IPS-20b (cell line): Measurements from ENCODE around the gene RERG.
"Not testable (repeated sequence)": the region's sequence is repeated elsewhere in the genome, so short reads cannot be mapped to it uniquely, and the experiment has no call there.

Source experiments
- H3K27ac ChIP-seq: one replicate; pipeline ENCODE4 v1.5.1; 2013; ENCODE audit warnings: low read length
- H3K27me3 ChIP-seq: 2 replicates; pipeline ENCODE4 v1.6.1; 2013; ENCODE audit warnings: mild to moderate bottlenecking, low read length, inconsistent platforms; ENCODE audit not compliant: insufficient read depth
- H3K36me3 ChIP-seq: 2 replicates; pipeline ENCODE4 v1.6.1; 2013; ENCODE audit warnings: low read depth, mild to moderate bottlenecking, inconsistent platforms, low read length, moderate library complexity; ENCODE audit not compliant: insufficient read depth
- H3K4me1 ChIP-seq: 2 replicates; pipeline ENCODE4 v1.6.1; 2013; ENCODE audit warnings: mild to moderate bottlenecking, control low read depth, inconsistent platforms, low read length, moderate library complexity; ENCODE audit not compliant: insufficient read depth
- H3K4me3 ChIP-seq: 2 replicates; pipeline ENCODE4 v1.5.1; 2013; ENCODE audit warnings: mild to moderate bottlenecking, low read length, inconsistent platforms
- H3K9ac ChIP-seq: 2 replicates; pipeline ENCODE4 v1.6.1; 2013; ENCODE audit warnings: low read depth, mild to moderate bottlenecking, inconsistent platforms, low read length, moderate library complexity
- H3K9me3 ChIP-seq: 2 replicates; pipeline ENCODE4 v1.6.1; 2013; ENCODE audit warnings: mild to moderate bottlenecking, low read depth, low read length, inconsistent platforms; ENCODE audit not compliant: insufficient read depth

The RERG gene

GRCh38 chr12:15234508-15234907 is 13.3 kb upstream of the RERG start:
- Histone ChIP-seq H3K9me3 (no peaks in the 10 kb centered on the region), H3K9ac (no peak overlapping the region), H3K4me1 (no peaks in the 10 kb centered on the region), H3K4me3 (no peak overlapping the region), H3K27me3 (no peaks in the 10 kb centered on the region), H3K36me3 (no peaks in the 10 kb centered on the region), H3K27ac (no peak overlapping the region)

GRCh38 chr12:15234011-15234410 is 12.8 kb upstream of the RERG start:
- no peak overlapping the region for H3K27ac ChIP-seq
- H3K4me3 ChIP-seq: no peak overlapping the region
- H3K36me3 ChIP-seq: no peaks in the 10 kb centered on the region
- no peaks in the 10 kb centered on the region for H3K4me1 ChIP-seq
- no peak overlapping the region for H3K9ac ChIP-seq
- no peaks in the 10 kb centered on the region for H3K9me3 ChIP-seq
- no peaks in the 10 kb centered on the region for H3K27me3 ChIP-seq

- Histone ChIP-seq H3K36me3 (no peaks in the 10 kb centered on the region), H3K9ac (no peak overlapping the region), H3K27me3 (no peaks in the 10 kb centered on the region), H3K9me3 (no peaks in the 10 kb centered on the region), H3K4me3 (no peak overlapping the region), H3K4me1 (no peaks in the 10 kb centered on the region), H3K27ac (no peak overlapping the region)
Observed at GRCh38 chr12:15232959-15233358, 11.7 kb upstream of the RERG start.

GRCh38 chr12:15231493-15231892 is 10.3 kb upstream of the RERG start:
- Histone ChIP-seq H3K4me3 (no peak overlapping the region), H3K36me3 (no peaks in the 10 kb centered on the region), H3K27me3 (no peaks in the 10 kb centered on the region), H3K9ac (no peak overlapping the region), H3K4me1 (no peaks in the 10 kb centered on the region), H3K9me3 (no peaks in the 10 kb centered on the region), H3K27ac (no peak overlapping the region)

- Histone ChIP-seq H3K27ac (no peak overlapping the region), H3K4me1 (no peaks in the 10 kb centered on the region), H3K9me3 (no peaks in the 10 kb centered on the region), H3K36me3 (no peaks in the 10 kb centered on the region), H3K9ac (no peak overlapping the region), H3K4me3 (no peak overlapping the region), H3K27me3 (no peaks in the 10 kb centered on the region)
Observed at GRCh38 chr12:15230751-15231150, 9.5 kb upstream of the RERG start.

GRCh38 chr12:15230137-15230536 is 8.9 kb upstream of the RERG start:
- Histone ChIP-seq H3K9ac (no peak overlapping the region), H3K4me3 (no peak overlapping the region), H3K4me1 (no peaks in the 10 kb centered on the region), H3K9me3 (no peaks in the 10 kb centered on the region), H3K36me3 (no peaks in the 10 kb centered on the region), H3K27me3 (no peaks in the 10 kb centered on the region), H3K27ac (no peak overlapping the region)

- Histone ChIP-seq H3K4me3 (no peak overlapping the region), H3K36me3 (no peaks in the 10 kb centered on the region), H3K9ac (no peak overlapping the region), H3K27me3 (peaks cover 7% of the 10 kb centered on the region), H3K27ac (no peak overlapping the region), H3K4me1 (no peaks in the 10 kb centered on the region), H3K9me3 (no peaks in the 10 kb centered on the region)
Observed at GRCh38 chr12:15227004-15227679, 5.9 kb upstream of the RERG start.

GRCh38 chr12:15225863-15226218 is 4.6 kb upstream of the RERG start:
- H3K27ac ChIP-seq, H3K9me3 ChIP-seq, H3K4me3 ChIP-seq, H3K4me1 ChIP-seq, H3K9ac ChIP-seq, H3K36me3 ChIP-seq: not testable (repeated sequence)
- peaks cover 17% of the 10 kb centered on the region for H3K27me3 ChIP-seq

GRCh38 chr12:15225136-15225862 is 4.1 kb upstream of the RERG start:
- Histone ChIP-seq H3K4me1 (no peaks in the 10 kb centered on the region), H3K9me3 (no peaks in the 10 kb centered on the region), H3K27ac (no peak overlapping the region), H3K4me3 (no peak overlapping the region), H3K9ac (no peak overlapping the region), H3K36me3 (no peaks in the 10 kb centered on the region), H3K27me3 (peaks cover 22% of the 10 kb centered on the region)

GRCh38 chr12:15222219-15222618 is 1.0 kb upstream of the RERG start:
- no peaks in the 10 kb centered on the region for H3K9me3 ChIP-seq
- no peak overlapping the region for H3K4me3 ChIP-seq
- no peak overlapping the region for H3K9ac ChIP-seq
- no peaks in the 10 kb centered on the region for H3K36me3 ChIP-seq
- H3K27me3 ChIP-seq: peaks cover 27% of the 10 kb centered on the region
- H3K4me1 ChIP-seq: no peaks in the 10 kb centered on the region
- no peak overlapping the region for H3K27ac ChIP-seq

- no peak overlapping the region for H3K27ac ChIP-seq
- no peaks in the 10 kb centered on the region for H3K36me3 ChIP-seq
- H3K9me3 ChIP-seq: no peaks in the 10 kb centered on the region
- no peaks in the 10 kb centered on the region for H3K4me1 ChIP-seq
- H3K27me3 ChIP-seq: peaks cover 27% of the 10 kb centered on the region
- H3K9ac ChIP-seq: no peak overlapping the region
- H3K4me3 ChIP-seq: peak overlapping the region; percentile 66
Observed at GRCh38 chr12:15220451-15220850, 766 bp downstream of the RERG start.

GRCh38 chr12:15218794-15219193 is 2.4 kb downstream of the RERG start:
- no peak overlapping the region for H3K4me3 ChIP-seq
- no peaks in the 10 kb centered on the region for H3K9me3 ChIP-seq
- H3K27me3 ChIP-seq: peaks cover 27% of the 10 kb centered on the region
- no peak overlapping the region for H3K27ac ChIP-seq
- H3K9ac ChIP-seq: no peak overlapping the region
- H3K4me1 ChIP-seq: no peaks in the 10 kb centered on the region
- no peaks in the 10 kb centered on the region for H3K36me3 ChIP-seq
